H1 (cell line): ENCODE measurements around the gene ATP8B3. TPM values are rescaled to one million over a fixed set of nuclear protein-coding genes. Genes with fewer than 3 reads are reported as not detected.

Source experiments
- CTCF ChIA-PET: fragments of 300-600 bp; sonication (Branson Sonifier 250); formaldehyde crosslinking; loops from one replicate; lab custom pipeline; 2021; ENCODE audit not compliant: partially characterized antibody; lab: Charles Lee
- POLR2A ChIA-PET: fragments of 300-600 bp; sonication (Branson Sonifier 250); formaldehyde crosslinking; loops from one replicate; lab custom pipeline; 2021; ENCODE audit warnings: inconsistent platforms; ENCODE audit not compliant: partially characterized antibody; lab: Charles Lee
- DNase-seq, 2 experiments: peaks; one replicate each; pipeline versions ENCODE4 v3.0.0 to v3.0.0-alpha.2; 2010 to 2022; ENCODE audit warnings: low spot score in 2 of 2, low read depth in 1 of 2, mixed read lengths in 1 of 2
- FAIRE-seq: peaks from 2 replicates; lab custom pipeline; 2011; peaks lifted over from hg19 to GRCh38; lab: Jason Lieb, UNC
- H2AFZ ChIP-seq: 2 replicates; pipeline ENCODE4 v1.8.1; 2012; ENCODE audit warnings: low read length, inconsistent platforms
- H2AK5ac ChIP-seq: 2 replicates; pipeline ENCODE4 v1.6.1; 2013; ENCODE audit warnings: low read depth, low read length
- H2BK120ac ChIP-seq: replicated peaks from 2 replicates; pipeline ENCODE3; 2013; ENCODE audit warnings: low read depth, low read length, inconsistent platforms
- H2BK12ac ChIP-seq: 2 replicates; pipeline ENCODE4 v1.6.1; 2013; ENCODE audit warnings: low read depth, low read length
- H2BK15ac ChIP-seq: 2 replicates; pipeline ENCODE4 v1.6.1; 2013; ENCODE audit warnings: low read length
- H2BK20ac ChIP-seq: 2 replicates; pipeline ENCODE4 v1.6.1; 2013; ENCODE audit warnings: low read length
- H2BK5ac ChIP-seq: 2 replicates; pipeline ENCODE4 v1.6.1; 2013; ENCODE audit warnings: low read depth, low read length
- H3K14ac ChIP-seq: 2 replicates; pipeline ENCODE4 v1.6.1; 2013; ENCODE audit warnings: inconsistent platforms; ENCODE audit not compliant: insufficient read length
- H3K18ac ChIP-seq: 2 replicates; pipeline ENCODE4 v1.6.1; 2013; ENCODE audit warnings: low read length; ENCODE audit errors: extremely low read depth
- H3K23ac ChIP-seq: 2 replicates; pipeline ENCODE4 v1.6.1; 2013; ENCODE audit warnings: inconsistent platforms; ENCODE audit not compliant: insufficient read length
- H3K23me2 ChIP-seq: 2 replicates; pipeline ENCODE4 v1.6.1; 2013; ENCODE audit warnings: low read depth, low read length
- H3K27ac ChIP-seq: 2 replicates; pipeline ENCODE4 v1.6.1; 2011; ENCODE audit warnings: low read depth, low read length, inconsistent platforms
- H3K27me3 ChIP-seq, 4 experiments: replicated peaks in 1 of 4; 1 replicate in 1 of 4; 2 replicates in 3 of 4; pipeline versions ENCODE4 v1.6.1 to v1.8.1; 2011 to 2013; ENCODE audit warnings: low read length in 3 of 4, mild to moderate bottlenecking in 3 of 4, inconsistent platforms in 2 of 4, mixed read lengths in 2 of 4, moderate library complexity in 1 of 4; ENCODE audit not compliant: control insufficient read depth in 3 of 4, insufficient read depth in 3 of 4; ENCODE audit errors: extremely low read depth in 1 of 4
- H3K36me3 ChIP-seq, 4 experiments: 2 replicates each; pipeline versions ENCODE4 v1.6.1 to v1.8.1; 2011 to 2013; ENCODE audit warnings: mild to moderate bottlenecking in 4 of 4, low read length in 3 of 4, moderate library complexity in 2 of 4, control low read depth in 1 of 4, inconsistent platforms in 1 of 4; ENCODE audit not compliant: insufficient read depth in 4 of 4, control insufficient read depth in 2 of 4
- H3K4ac ChIP-seq: replicated peaks from 2 replicates; pipeline ENCODE3; 2013; ENCODE audit warnings: low read length, low read depth, mixed read lengths, inconsistent platforms; ENCODE audit not compliant: insufficient read length
- H3K4me1 ChIP-seq, 4 experiments: replicated peaks in 1 of 4; 1 replicate in 1 of 4; 2 replicates in 3 of 4; pipeline versions ENCODE4 v1.6.1 to v1.8.1; 2011 to 2013; ENCODE audit warnings: low read length in 3 of 4, inconsistent platforms in 2 of 4, mixed read lengths in 1 of 4; ENCODE audit not compliant: insufficient read depth in 4 of 4, control insufficient read depth in 3 of 4
- H3K4me2 ChIP-seq, 2 experiments: 2 replicates each; pipeline versions ENCODE4 v1.6.1 to v1.8.1; 2011 to 2013; ENCODE audit warnings: low read depth in 2 of 2, low read length in 2 of 2, control low read depth in 1 of 2, inconsistent platforms in 1 of 2, mild to moderate bottlenecking in 1 of 2; ENCODE audit not compliant: insufficient read depth in 1 of 2
- H3K4me3 ChIP-seq, 4 experiments: fragments of 200-600, 300-600 bp in 1 of 4; sonication (generic), shearing (Covaris generic), sonication (Bioruptor Twin) in 1 of 4; 2 replicates each; pipeline versions ENCODE4 v1.5.1 to v1.8.1; 2011 to 2016; ENCODE audit warnings: low read length in 4 of 4, low read depth in 3 of 4, control low read depth in 2 of 4, inconsistent platforms in 2 of 4, mild to moderate bottlenecking in 2 of 4, mixed read lengths in 1 of 4, moderate library complexity in 1 of 4; ENCODE audit not compliant: insufficient read depth in 2 of 4; ENCODE audit errors: extremely low read depth in 1 of 4
- H3K56ac ChIP-seq: replicated peaks from 2 replicates; pipeline ENCODE3; 2013; ENCODE audit warnings: low read depth, mild to moderate bottlenecking, mixed read lengths, low read length, inconsistent platforms; ENCODE audit not compliant: insufficient read length
- H3K79me1 ChIP-seq: 2 replicates; pipeline ENCODE4 v1.6.1; 2013; ENCODE audit warnings: low read depth, low read length, control low read depth
- H3K79me2 ChIP-seq, 2 experiments: 2 replicates each; pipeline versions ENCODE4 v1.6.1 to v1.8.1; 2012 to 2013; ENCODE audit warnings: low read length in 2 of 2, mild to moderate bottlenecking in 2 of 2, inconsistent platforms in 1 of 2; ENCODE audit not compliant: insufficient read depth in 2 of 2, control insufficient read depth in 1 of 2
- H3K9ac ChIP-seq, 4 experiments: replicated peaks in 1 of 4; 1 replicate in 1 of 4; 2 replicates in 3 of 4; pipeline versions ENCODE4 v1.6.1 to v1.8.1; 2011 to 2013; ENCODE audit warnings: low read depth in 3 of 4, low read length in 3 of 4, control low read depth in 2 of 4, mild to moderate bottlenecking in 2 of 4, moderate library complexity in 2 of 4, inconsistent platforms in 1 of 4; ENCODE audit errors: extremely low read depth in 1 of 4
- H3K9me3 ChIP-seq, 2 experiments: 2 replicates each; pipeline versions ENCODE4 v1.6.1 to v1.8.1; 2012 to 2013; ENCODE audit warnings: mild to moderate bottlenecking in 2 of 2, moderate library complexity in 2 of 2, control low read depth in 1 of 2, inconsistent platforms in 1 of 2, low read depth in 1 of 2, low read length in 1 of 2, mixed read lengths in 1 of 2; ENCODE audit not compliant: insufficient read depth in 2 of 2
- H4K20me1 ChIP-seq, 2 experiments: replicated peaks in 1 of 2; 2 replicates each; pipeline versions ENCODE3 to v1.8.1; 2011 to 2013; ENCODE audit warnings: inconsistent platforms in 2 of 2, low read length in 2 of 2, mild to moderate bottlenecking in 1 of 2; ENCODE audit not compliant: insufficient read depth in 2 of 2, control insufficient read depth in 1 of 2
- H4K5ac ChIP-seq: 2 replicates; pipeline ENCODE4 v1.6.1; 2013; ENCODE audit warnings: low read length, low read depth, mixed read lengths, inconsistent platforms; ENCODE audit not compliant: insufficient read length
- H4K8ac ChIP-seq: 2 replicates; pipeline ENCODE4 v1.8.0; 2013; ENCODE audit warnings: mild to moderate bottlenecking, moderate library complexity, low read length, inconsistent platforms; ENCODE audit not compliant: insufficient read depth; ENCODE audit errors: extremely low read depth
- H4K91ac ChIP-seq: replicated peaks from 2 replicates; pipeline ENCODE3; 2013; ENCODE audit warnings: low read length, mixed read lengths, inconsistent platforms; ENCODE audit not compliant: insufficient read length
- BACH1 ChIP-seq: IDR thresholded peaks from 2 replicates; pipeline ENCODE4 v1.6.1; 2012; ENCODE audit warnings: low read length, improper control_type of control experiment
- BRCA1 ChIP-seq: IDR thresholded peaks from 2 replicates; pipeline ENCODE4 v1.6.1; 2012; ENCODE audit warnings: low read depth, low read length, improper control_type of control experiment
- CBX5 ChIP-seq: fragments of 300-800, 300-1000 bp; sonication (generic); IDR thresholded peaks from 2 replicates; pipeline ENCODE4 v1.7.1; 2016; ENCODE audit warnings: antibody characterized with exemption, low read length, low read depth
- CBX8 ChIP-seq: fragments of 300-800, 300-1000 bp; sonication (generic); IDR thresholded peaks from 2 replicates; pipeline ENCODE4 v1.7.1; 2016; ENCODE audit warnings: low read depth, low read length, borderline replicate concordance
- CEBPB ChIP-seq: IDR thresholded peaks from 2 replicates; pipeline ENCODE4 v1.6.1; 2012; ENCODE audit warnings: low read depth, low read length
- FOSL1 ChIP-seq: IDR thresholded peaks from 2 replicates; pipeline ENCODE4 v1.6.1; 2011; ENCODE audit warnings: mild to moderate bottlenecking, low read depth, low read length, moderate library complexity; ENCODE audit not compliant: insufficient read depth
- HDAC6 ChIP-seq: IDR thresholded peaks from one replicate; pipeline ENCODE4 v1.7.1; 2012; ENCODE audit warnings: low read depth, mild to moderate bottlenecking, inconsistent platforms, low read length, moderate library complexity
- JUND ChIP-seq: IDR thresholded peaks from 2 replicates; pipeline ENCODE4 v1.6.1; 2011; ENCODE audit warnings: mild to moderate bottlenecking, improper control_type of control experiment, low read length
- KDM1A ChIP-seq: fragments of 200-600, 300-600 bp; sonication (generic); IDR thresholded peaks from 2 replicates; pipeline ENCODE4 v1.7.1; 2016; ENCODE audit warnings: mild to moderate bottlenecking, low read length, borderline replicate concordance
- KDM5A ChIP-seq: fragments of 200-600 bp; IDR thresholded peaks from 2 replicates; pipeline ENCODE4 v1.7.1; 2012; ENCODE audit warnings: mild to moderate bottlenecking, low read length, inconsistent platforms, mixed read lengths
- POLR2A ChIP-seq, 2 experiments: IDR thresholded peaks; 1 replicate in 1 of 2; 2 replicates in 1 of 2; pipeline ENCODE4 v1.6.1; 2011; ENCODE audit warnings: low read depth in 2 of 2, low read length in 2 of 2, mild to moderate bottlenecking in 2 of 2; ENCODE audit errors: control extremely low read depth in 1 of 2
- POU5F1 ChIP-seq: IDR thresholded peaks from 2 replicates; pipeline ENCODE4 v1.6.1; 2011; ENCODE audit warnings: low read depth, mild to moderate bottlenecking, low read length, moderate library complexity
- SIX5 ChIP-seq: IDR thresholded peaks from 2 replicates; pipeline ENCODE4 v1.6.1; 2011; ENCODE audit warnings: mild to moderate bottlenecking, low read depth, low read length
- TAF1 ChIP-seq: IDR thresholded peaks from 2 replicates; pipeline ENCODE4 v1.6.1; 2011; ENCODE audit warnings: mild to moderate bottlenecking, low read depth, low read length
- WGBS, 2 experiments: shearing (Covaris generic) in 1 of 2; methylation state at CpG; one replicate each; pipeline versions ENCODE4 v1.1.6 to v1.1.7; 2013 to 2015; ENCODE audit warnings: low lambda C conversion rate in 2 of 2, mixed read lengths in 2 of 2, inconsistent platforms in 1 of 2, low coverage in 1 of 2, missing lambda C conversion rate in 1 of 2; ENCODE audit not compliant: insufficient replicate concordance in 2 of 2, insufficient coverage in 1 of 2, insufficient read length in 1 of 2; ENCODE audit errors: extremely low coverage in 1 of 2, missing lambda C conversion rate in 1 of 2; 5-methylcytosine and 5-hydroxymethylcytosine counted together
- polyA plus RNA-seq, 7 experiments: library from polyadenylated mRNA; depleted of rRNA in 3 of 7; stranded (reverse) in 5 of 7; unstranded in 2 of 7; fragments of >200 nt in 5 of 7; fragments of 200-250 nt in 2 of 7; gene quantifications; 1 replicate in 5 of 7; 2 replicates in 1 of 7; 4 replicates in 1 of 7; pipeline versions ENCODE4 v1.2.1 to v1.2.3, GENCODE V29; 2011 to 2013; ENCODE audit warnings: missing spikeins in 2 of 7, mixed read lengths in 2 of 7
- total RNA-seq: library from RNA; stranded (reverse); fragmentation: NEBNext Ultra II Directional; extraction: Animal tissue kit (Norgen Biotek cat#: 25700); gene quantifications from 2 replicates; pipeline ENCODE4 v1.2.1, GENCODE V29; 2021

The ATP8B3 gene
- total and polyA plus RNA-seq, 2 of the 8 experiments (the other 6 are each of a cell fraction or from before 2014, with no cell fraction given) = 4.1 to 9.3 TPM

GRCh38 chr19:1836458-1837221, 24.6 kb upstream of the ATP8B3 start:
- Histone ChIP-seq H3K4me2 (no peak overlapping the region), H2BK15ac (no peak overlapping the region), H2BK5ac (no peak overlapping the region), H2BK120ac (no peak overlapping the region), H3K79me1 (peaks cover 26% of the 10 kb centered on the region), H4K20me1 (peaks cover 16 to 29% of the 10 kb centered on the region in 2 experiments), H3K27ac (no peak overlapping the region), H2AK5ac (no peak overlapping the region), H3K4me1 (0 out of 7 replicates have a peak, but pooled peaks cover 0 to 2% (median 0%) of the 10 kb centered on the region in 4 experiments), H3K23ac (no peak overlapping the region), H3K14ac (no peak overlapping the region), H2BK20ac (no peak overlapping the region), H4K8ac (peak overlapping the region; percentile 76; the same call in 1 of the 2 replicates), H4K91ac (no peak overlapping the region), H3K79me2 (peaks cover 3 to 56% of the 10 kb centered on the region in 2 experiments; a peak in 3 of 4 replicates), H3K27me3 (no peaks in the 10 kb centered on the region), H2BK12ac (no peak overlapping the region), H4K5ac (no peak overlapping the region), H3K56ac (no peak overlapping the region), H3K9me3 (no peaks in the 10 kb centered on the region), H3K9ac (no peak overlapping the region), H3K36me3 (no peaks in the 10 kb centered on the region), H2AFZ (no peak overlapping the region), H3K23me2 (no peaks in the 10 kb centered on the region), H3K18ac (no peak overlapping the region), H3K4me3 (no peak overlapping the region), H3K4ac (no peak overlapping the region)
- DNase-seq (no peak), FAIRE-seq (no peak)
- WGBS, 2 experiments = 94% methylated on average over 26 of the region's 31 CpGs; no CpG with 5 or more reads in 1 of the 2 experiments
- POLR2A ChIA-PET = interaction anchor here (1.2 to 2.4 kb wide), 4 partner anchors 9 to 245 kb away, joined by 3 to 10 read pairs (median 4); no protein-coding TSS in a partner anchor
- CTCF ChIA-PET = interaction anchor here (0.6 to 14.9 kb wide), 23 partner anchors 10 to 1743 kb away, joined by 3 to 228 read pairs (median 4); no protein-coding TSS in a partner anchor
- TF ChIP-seq SIX5 = no peak
- TF ChIP-seq HDAC6 = no peak
- TF ChIP-seq KDM1A = no peak
- TF ChIP-seq POLR2A (IDR thresholded peaks at IDR 0.05; ENCODE audit: control extremely low read depth in 1 of 2, low read depth in 2 of 2, low read length in 2 of 2) = no peak
- no peak for TF ChIP-seq CEBPB
- TF ChIP-seq KDM5A = no peak
- TF ChIP-seq FOSL1 = no peak
- no peak for TF ChIP-seq TAF1
- no peak for TF ChIP-seq CBX5
- no peak for TF ChIP-seq BACH1
- TF ChIP-seq CBX8 = no peak
- no peak for TF ChIP-seq BRCA1
- TF ChIP-seq JUND = no peak
- TF ChIP-seq POU5F1 = no peak
